Naive thymus-derived CD8-positive, alpha-beta T cell (primary cell): ENCODE results near the gene ATG4B. TPM values are rescaled to one million over a fixed set of nuclear protein-coding genes. Genes with fewer than 3 reads are reported as not detected.
A peak's percentile ranks its signal among the peaks of the same experiment; 100 is the strongest.

Experiments
- ATAC-seq, 2 donors: fragments of 150-1000 bp; cut with Tn5 transposase in 1 of 2; sonication (Bioruptor Pico), chemical (Tn5 transposase) in 1 of 2; 1 replicate in 1 of 2; 2 replicates in 1 of 2; pipeline ENCODE4 v1.10.0; 2021; ENCODE audit warnings: mild to moderate bottlenecking in 2 of 2, moderate library complexity in 2 of 2
- POLR2A ChIA-PET: fragments of 350-600 bp; sonication (Branson Sonifier 250); formaldehyde crosslinking; loops from one replicate; lab custom pipeline; 2021; ENCODE audit warnings: antibody characterized with exemption; lab: Charles Lee
- DNase-seq, 10 donors: peaks; one replicate each; pipeline versions ENCODE4 v3.0.0 to v3.0.0-alpha.2; 2020 to 2022
- H3K27ac Mint-ChIP-seq, 10 donors: one replicate each; pipeline ENCODE4 v1.8.0; 2020 to 2022; ENCODE audit warnings: mild to moderate bottlenecking in 10 of 10, mixed read lengths in 10 of 10, moderate library complexity in 4 of 10, inconsistent platforms in 1 of 10
- H3K27me3 Mint-ChIP-seq, 5 donors: one replicate each; pipeline ENCODE4 v1.8.0; 2021 to 2022; ENCODE audit warnings: mixed read lengths in 5 of 5
- H3K36me3 Mint-ChIP-seq, 3 donors: one replicate each; pipeline ENCODE4 v1.8.0; 2020 to 2022; ENCODE audit warnings: mixed read lengths in 3 of 3, mild to moderate bottlenecking in 2 of 3, inconsistent platforms in 1 of 3
- H3K4me1 Mint-ChIP-seq, 4 donors: one replicate each; pipeline ENCODE4 v1.8.0; 2021 to 2022; ENCODE audit warnings: mixed read lengths in 4 of 4
- H3K4me3 Mint-ChIP-seq, 10 donors: one replicate each; pipeline ENCODE4 v1.8.0; 2020 to 2022; ENCODE audit warnings: mild to moderate bottlenecking in 10 of 10, mixed read lengths in 10 of 10, moderate library complexity in 6 of 10, inconsistent platforms in 1 of 10
- H3K9me3 Mint-ChIP-seq, 9 donors: one replicate each; pipeline ENCODE4 v1.8.0; 2020 to 2022; ENCODE audit warnings: mixed read lengths in 9 of 9, mild to moderate bottlenecking in 3 of 9, inconsistent platforms in 1 of 9, moderate library complexity in 1 of 9
- polyA plus RNA-seq, 3 donors: library from polyadenylated mRNA; unstranded; fragments of 300-500 nt; fragmentation: Illumina TruSeq; gene quantifications; one replicate each; pipeline ENCODE4 v1.2.3, GENCODE V29; 2021
- total RNA-seq, 8 experiments: library from RNA in 2 of 8; stranded (reverse) in 2 of 8; gene quantifications; one replicate each; pipeline ENCODE4 v1.2.3 and lab custom pipeline; 2021 to 2026

Gene ATG4B
- total and polyA plus RNA-seq, 5 experiments from 2014 or later: 45.8 to 104 (median 60.1) TPM

- Mint-ChIP-seq H3K27ac (no peak overlapping the region), H3K36me3 (peaks cover 0 to 47% (median 0%) of the 10 kb centered on the region in 3 donors), H3K9me3 (no peaks in the 10 kb centered on the region), H3K27me3 (no peaks in the 10 kb centered on the region), H3K4me1 (peaks cover 0 to 9% (median 4%) of the 10 kb centered on the region in 4 donors), H3K4me3 (no peak overlapping the region)
- ATAC-seq (no peak), DNase-seq (no peak)
- POLR2A ChIA-PET: no interaction called here
These were observed 38.4 kb downstream of the ATG4B start for GRCh38 chr2:241675885-241676284.

DNA sequence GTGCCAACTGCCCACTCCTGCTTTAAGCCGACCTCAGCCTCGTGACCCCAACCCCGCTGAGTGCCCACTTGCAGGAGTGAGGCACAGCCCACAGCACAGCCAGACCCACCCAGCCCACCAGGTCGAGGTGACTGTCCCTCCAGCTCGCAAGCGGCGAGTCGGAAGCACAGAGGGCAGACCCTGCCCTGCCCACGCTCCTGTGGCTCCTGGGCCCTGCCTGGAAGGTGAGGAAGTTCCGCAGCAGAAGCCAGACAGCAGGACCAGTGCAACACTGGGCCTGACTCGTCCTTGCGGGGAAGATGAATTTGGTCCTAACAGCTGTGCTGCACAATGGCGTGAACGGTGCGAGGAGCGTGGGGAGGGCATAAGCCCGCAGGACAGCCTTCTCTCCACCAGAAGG, 39.2 kb downstream of the ATG4B start:
- no peak for DNase-seq
- Mint-ChIP-seq H3K4me1 (peaks cover 0 to 9% (median 4%) of the 10 kb centered on the region in 4 donors), H3K4me3 (no peak overlapping the region), H3K27ac (no peak overlapping the region), H3K27me3 (no peaks in the 10 kb centered on the region), H3K36me3 (peaks cover 0 to 45% (median 0%) of the 10 kb centered on the region in 3 donors), H3K9me3 (no peaks in the 10 kb centered on the region)
- ATAC-seq: no peak
- POLR2A ChIA-PET: no interaction called here

DNA sequence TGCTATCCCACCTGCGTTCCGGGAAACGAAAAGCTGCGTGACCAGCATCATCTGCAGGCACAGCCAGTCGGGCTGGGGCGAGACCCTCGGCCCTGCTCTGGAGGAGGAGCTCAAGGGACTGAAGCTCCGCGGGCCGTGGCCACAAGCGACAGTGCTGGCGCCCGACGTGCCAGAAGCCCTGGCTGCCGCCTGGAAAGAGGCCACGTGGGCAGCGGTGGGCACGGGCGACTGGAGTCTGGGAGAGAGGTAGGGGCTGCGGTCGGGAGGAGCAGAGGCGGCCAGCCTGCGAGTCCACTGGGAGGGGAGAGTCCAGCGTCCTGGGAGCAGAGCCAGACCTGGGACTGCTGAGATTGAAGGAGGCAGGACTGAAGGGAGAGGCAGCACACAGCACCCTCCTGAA, 39.9 kb downstream of the ATG4B start:
- H3K4me3 Mint-ChIP-seq: no peak overlapping the region
- peaks cover 0 to 9% (median 4%) of the 10 kb centered on the region in 4 donors for H3K4me1 Mint-ChIP-seq
- POLR2A ChIA-PET: no interaction called here
- DNase-seq: no peak
- no peak overlapping the region for H3K27ac Mint-ChIP-seq
- no peaks in the 10 kb centered on the region for H3K9me3 Mint-ChIP-seq
- no peaks in the 10 kb centered on the region for H3K27me3 Mint-ChIP-seq
- H3K36me3 Mint-ChIP-seq: peaks cover 0 to 42% (median 0%) of the 10 kb centered on the region in 3 donors
- no peak for ATAC-seq

GRCh38 chr2:241678307-241678706, 40.8 kb downstream of the ATG4B start:
- H3K36me3 Mint-ChIP-seq: peaks cover 0 to 41% (median 0%) of the 10 kb centered on the region in 3 donors
- H3K9me3 Mint-ChIP-seq: no peaks in the 10 kb centered on the region
- POLR2A ChIA-PET: no interaction called here
- no peak overlapping the region for H3K4me3 Mint-ChIP-seq
- ATAC-seq (no peak), DNase-seq (no peak)
- no peaks in the 10 kb centered on the region for H3K27me3 Mint-ChIP-seq
- peaks cover 0 to 8% (median 6%) of the 10 kb centered on the region in 4 donors for H3K4me1 Mint-ChIP-seq
- peak overlapping the region in 1 of 10 donors; percentile 7 for H3K27ac Mint-ChIP-seq

GRCh38 chr2:241678784-241679540, 41.5 kb downstream of the ATG4B start:
- POLR2A ChIA-PET: interaction anchor here (1.8 kb wide), 1 partner anchor 23 kb away, joined by 5 read pairs; the partner anchor contains the start of gene ING5
- ATAC-seq (no peak), DNase-seq (no peak)
- no peak overlapping the region for H3K4me3 Mint-ChIP-seq
- H3K27me3 Mint-ChIP-seq: no peaks in the 10 kb centered on the region
- peaks cover 0 to 43% (median 0%) of the 10 kb centered on the region in 3 donors for H3K36me3 Mint-ChIP-seq
- peaks cover 0 to 5% (median 2%) of the 10 kb centered on the region in 4 donors for H3K4me1 Mint-ChIP-seq
- peak overlapping the region in 1 of 10 donors; percentile 31 for H3K27ac Mint-ChIP-seq
- no peaks in the 10 kb centered on the region for H3K9me3 Mint-ChIP-seq

DNA sequence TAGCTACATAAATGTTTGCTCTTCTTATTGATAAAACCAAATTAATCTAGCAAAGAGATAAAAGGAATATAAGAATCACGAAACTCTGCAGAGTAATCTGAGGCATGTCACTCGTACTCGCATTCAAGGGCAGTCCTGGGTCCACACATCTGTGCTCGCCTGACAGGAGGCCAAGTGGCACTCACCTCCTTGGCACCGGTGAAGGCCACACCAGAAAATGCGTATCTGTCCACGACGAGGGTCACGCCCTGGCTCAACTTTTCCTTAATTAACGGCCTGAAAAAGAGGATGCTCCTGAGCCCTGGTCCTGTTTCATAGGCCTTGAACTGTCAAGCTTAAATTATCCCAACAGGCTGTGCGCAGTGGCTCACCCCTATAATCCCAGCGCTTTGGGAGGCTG, 42.6 kb downstream of the ATG4B start:
- POLR2A ChIA-PET: interaction anchor here (1.8 kb wide), 1 partner anchor 22 kb away, joined by 5 read pairs; the partner anchor contains the start of gene ING5
- no peak for ATAC-seq
- Mint-ChIP-seq H3K9me3 (no peaks in the 10 kb centered on the region), H3K27me3 (no peaks in the 10 kb centered on the region), H3K4me1 (peaks cover 0 to 5% (median 2%) of the 10 kb centered on the region in 4 donors), H3K36me3 (peaks cover 0 to 47% (median 0%) of the 10 kb centered on the region in 3 donors), H3K27ac (no peak overlapping the region), H3K4me3 (no peak overlapping the region)
- DNase-seq: no peak

- H3K9me3 Mint-ChIP-seq: no peaks in the 10 kb centered on the region
- H3K36me3 Mint-ChIP-seq: peaks cover 0 to 43% (median 0%) of the 10 kb centered on the region in 3 donors
- no peak overlapping the region for H3K4me3 Mint-ChIP-seq
- DNase-seq (no peak), ATAC-seq (no peak)
- POLR2A ChIA-PET: interaction anchor here (1.8 kb wide), 1 partner anchor 21 kb away, joined by 5 read pairs; the partner anchor contains the start of gene ING5
- H3K27ac Mint-ChIP-seq: peak overlapping the region in 3 of 10 donors; percentile 15 to 34 (median 29)
- H3K4me1 Mint-ChIP-seq: peaks cover 4 to 12% (median 5%) of the 10 kb centered on the region in 4 donors
- H3K27me3 Mint-ChIP-seq: no peaks in the 10 kb centered on the region
These were observed 43.5 kb downstream of the ATG4B start for GRCh38 chr2:241680827-241681599.

- DNase-seq: no peak
- peak in 1 of 2 donors; percentile 2 for ATAC-seq
- Mint-ChIP-seq H3K27ac (peak overlapping the region in 9 of 10 donors; percentile 8 to 90 (median 83)), H3K4me3 (peak overlapping the region; percentile 70 to 96 (median 88)), H3K27me3 (no peaks in the 10 kb centered on the region), H3K9me3 (no peaks in the 10 kb centered on the region), H3K36me3 (peaks cover 0 to 19% (median 0%) of the 10 kb centered on the region in 3 donors), H3K4me1 (peaks cover 10 to 32% (median 29%) of the 10 kb centered on the region in 4 donors)
- POLR2A ChIA-PET: interaction anchor here (0.5 to 4.3 kb wide), 14 partner anchors 9 to 371 kb away, joined by 3 to 116 read pairs (median 4); partner anchors contain the start of genes ATG4B, D2HGDH, HDLBP and ING5
These were observed 48.8 kb downstream of the ATG4B start for GRCh38 chr2:241686324-241686649.

DNA sequence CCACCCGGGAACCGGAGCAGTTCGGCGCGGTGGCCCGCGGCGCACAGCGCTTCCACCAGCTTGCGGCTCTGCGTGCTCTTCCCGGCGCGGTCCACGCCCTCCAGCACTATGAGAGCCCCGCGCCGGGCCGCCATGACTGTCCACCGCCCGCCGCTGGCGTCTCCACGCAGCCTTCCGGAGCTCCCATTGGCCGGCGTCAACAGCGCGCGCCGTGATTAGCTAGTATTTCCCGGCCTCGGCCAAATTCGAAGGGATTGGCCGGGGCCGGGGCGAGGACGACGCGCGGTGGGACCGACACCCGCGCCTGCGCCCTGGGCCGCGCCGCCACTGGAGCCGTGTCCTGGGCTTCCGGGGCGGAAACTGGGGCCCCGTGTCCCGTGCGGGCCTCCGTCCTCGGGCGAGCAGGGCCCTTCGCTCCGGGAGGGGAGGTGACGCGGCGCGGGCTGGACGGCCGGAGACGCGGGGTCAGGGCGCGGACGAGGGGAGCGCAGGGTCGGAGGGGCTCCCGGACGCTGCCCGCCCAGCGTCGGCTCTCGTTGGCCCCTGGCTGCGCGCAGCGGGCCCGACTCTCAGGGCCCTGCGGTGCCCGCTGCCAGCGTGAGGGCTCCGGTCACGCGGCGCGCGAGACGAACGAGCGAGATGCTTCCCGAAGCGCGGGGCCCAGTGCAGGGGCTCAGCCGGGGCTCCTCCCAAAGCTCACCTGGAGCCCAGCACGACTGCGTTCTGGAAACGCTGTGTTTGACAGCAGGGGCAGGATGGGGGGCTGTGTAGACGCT, 49.3 kb downstream of the ATG4B start, which contains the start of gene DTYMK:
TSS of gene DTYMK (minus strand) at position 166 of the 776 bp plus-strand sequence. CDS start at position 134, 32 bp downstream.
- ATAC-seq (peak; percentile 93 to 96), DNase-seq (peak; percentile 91 to 98 (median 95))
- Mint-ChIP-seq H3K36me3 (peaks cover 0 to 19% (median 0%) of the 10 kb centered on the region in 3 donors), H3K9me3 (no peaks in the 10 kb centered on the region), H3K27ac (peak within 1 kb of the TSS; percentile 75 to 97 (median 88)), H3K4me1 (peaks cover 10 to 34% (median 29%) of the 10 kb centered on the region in 4 donors), H3K27me3 (no peaks in the 10 kb centered on the region), H3K4me3 (peak within 1 kb of the TSS; percentile 85 to 96 (median 90))
- POLR2A ChIA-PET: interaction anchor here (0.5 to 4.3 kb wide), 13 partner anchors 9 to 372 kb away, joined by 3 to 116 read pairs (median 4); partner anchors contain the start of genes ATG4B, D2HGDH, HDLBP and ING5

DNA sequence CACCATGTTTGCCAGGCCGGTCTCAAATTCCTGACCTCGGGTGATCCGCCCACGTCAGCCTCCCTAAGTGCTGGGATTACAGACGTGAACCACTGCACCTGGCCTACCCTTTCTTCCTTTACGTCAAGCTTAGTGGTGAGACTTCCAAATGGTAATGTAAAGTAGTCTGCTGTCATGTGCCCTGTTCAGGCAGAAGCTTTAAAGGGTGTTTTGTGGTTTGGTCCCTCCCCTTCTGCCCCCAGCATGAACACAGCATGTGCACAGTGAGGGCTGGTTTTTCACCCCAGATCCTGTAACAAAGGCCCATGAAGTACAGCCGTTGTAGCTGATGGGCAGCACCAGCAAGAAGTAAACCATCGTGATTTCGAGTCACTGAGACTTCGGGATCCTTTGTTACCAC, 51.8 kb downstream of the ATG4B start:
- no peaks in the 10 kb centered on the region for H3K9me3 Mint-ChIP-seq
- peak overlapping the region in 5 of 10 donors; percentile 37 to 96 (median 81) for H3K27ac Mint-ChIP-seq
- H3K36me3 Mint-ChIP-seq: peaks cover 0 to 26% (median 0%) of the 10 kb centered on the region in 3 donors
- H3K27me3 Mint-ChIP-seq: no peaks in the 10 kb centered on the region
- DNase-seq (peak in 3 of 10 donors; percentile 25 to 77 (median 31)), ATAC-seq (peak in 1 of 2 donors; percentile 14)
- H3K4me1 Mint-ChIP-seq: peaks cover 10 to 34% (median 29%) of the 10 kb centered on the region in 4 donors
- peak overlapping the region in 7 of 10 donors; percentile 9 to 87 (median 69) for H3K4me3 Mint-ChIP-seq
- POLR2A ChIA-PET: interaction anchor here (0.6 to 4.3 kb wide), 2 partner anchors 11 to 61 kb away, joined by 7 to 116 read pairs; partner anchors contain the start of gene ING5

GRCh38 chr2:241690202-241690717, 52.8 kb downstream of the ATG4B start:
- peak overlapping the region in 1 of 10 donors; percentile 2 for H3K4me3 Mint-ChIP-seq
- H3K36me3 Mint-ChIP-seq: peaks cover 0 to 33% (median 0%) of the 10 kb centered on the region in 3 donors
- ATAC-seq: no peak
- DNase-seq: no peak
- H3K27me3 Mint-ChIP-seq: no peaks in the 10 kb centered on the region
- H3K27ac Mint-ChIP-seq: peak overlapping the region in 5 of 10 donors; percentile 8 to 92 (median 71)
- peaks cover 10 to 34% (median 29%) of the 10 kb centered on the region in 4 donors for H3K4me1 Mint-ChIP-seq
- H3K9me3 Mint-ChIP-seq: no peaks in the 10 kb centered on the region
- POLR2A ChIA-PET: no interaction called here
